Inferior parietal cortex (tissue), 1 donor: ENCODE data around the gene ZNF684.
"Not testable (repeated sequence)": the region's sequence is repeated elsewhere in the genome, so short reads cannot be mapped to it uniquely, and the experiment has no call there.

ENCODE experiments used
- DNase-seq: peaks from one replicate; pipeline ENCODE4 v3.0.0-alpha.2; 2016; ENCODE audit errors: extremely low spot score

ZNF684 gene

DNA sequence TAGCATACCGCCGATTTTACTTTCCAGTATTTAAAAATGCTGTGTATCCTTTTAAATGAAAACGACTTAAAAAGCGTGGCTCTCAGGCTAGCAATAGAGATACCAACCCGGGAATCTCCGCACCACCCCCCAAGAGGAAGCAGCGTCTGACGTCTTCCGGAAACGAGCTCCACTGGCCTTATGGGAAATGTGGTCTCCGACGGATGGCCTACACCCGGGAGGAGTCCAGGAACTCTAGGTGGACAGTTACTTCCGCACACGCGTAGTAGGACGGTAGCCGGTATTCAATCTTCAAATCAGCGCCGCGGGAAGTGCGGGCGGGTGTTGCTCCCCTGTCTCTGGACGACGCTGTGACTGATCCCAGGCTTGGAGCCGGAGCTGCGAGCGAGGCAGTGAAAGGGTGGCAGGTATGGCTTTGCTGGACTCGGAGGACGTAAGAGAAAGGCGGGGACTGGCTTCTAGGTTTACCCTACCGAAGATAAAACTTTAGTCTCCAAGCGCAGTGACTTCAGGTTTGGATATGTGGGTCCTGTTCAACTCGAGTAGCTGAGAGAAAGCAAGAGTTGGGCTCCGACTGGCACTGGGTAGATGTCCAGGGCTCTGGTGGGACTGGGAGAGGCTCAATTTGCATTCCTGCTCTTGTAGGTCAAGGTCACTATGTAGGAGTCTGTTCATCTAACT, at the start of gene ZNF684:
ZNF684 (plus strand) TSS at position 257 of the 681 bp plus-strand sequence. CDS start 1,530 bp downstream, outside the sequence.
- peak; percentile 98 for DNase-seq

DNA sequence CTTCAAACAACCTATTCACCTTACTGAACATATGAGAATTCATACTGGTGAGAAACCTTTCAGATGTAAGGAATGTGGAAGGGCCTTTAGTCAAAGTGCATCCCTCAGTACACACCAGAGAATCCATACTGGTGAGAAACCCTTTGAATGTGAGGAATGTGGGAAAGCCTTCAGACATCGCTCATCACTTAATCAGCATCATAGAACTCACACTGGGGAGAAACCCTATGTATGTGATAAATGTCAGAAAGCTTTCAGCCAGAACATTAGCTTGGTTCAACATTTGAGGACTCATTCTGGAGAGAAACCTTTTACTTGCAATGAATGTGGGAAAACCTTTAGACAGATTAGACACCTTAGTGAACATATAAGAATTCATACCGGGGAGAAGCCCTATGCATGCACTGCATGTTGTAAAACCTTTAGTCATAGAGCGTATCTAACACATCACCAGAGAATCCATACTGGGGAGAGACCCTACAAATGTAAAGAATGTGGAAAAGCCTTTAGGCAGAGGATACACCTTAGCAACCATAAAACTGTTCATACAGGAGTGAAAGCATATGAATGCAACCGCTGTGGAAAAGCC, 36.0 kb upstream of the ZNF684 start:
- no peak for DNase-seq

DNA sequence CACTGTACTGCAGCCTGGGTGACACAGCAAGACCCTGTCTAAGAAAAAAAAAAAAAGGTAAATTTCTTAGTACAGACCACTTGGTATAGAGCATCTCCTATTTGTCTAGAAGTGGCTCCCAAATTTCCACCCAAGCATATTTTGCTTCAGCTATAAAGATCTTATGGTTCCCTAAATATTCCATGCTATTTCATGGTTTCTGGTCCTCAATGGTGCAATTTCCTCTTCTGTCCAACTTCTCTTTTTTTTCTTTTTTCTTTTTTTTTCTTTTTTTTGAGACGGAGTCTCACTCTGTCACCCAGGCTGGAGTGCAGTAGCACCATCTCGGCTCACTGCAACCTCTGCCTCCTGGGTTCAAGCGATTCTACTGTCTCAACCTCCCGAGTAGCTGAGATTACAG, 28.8 kb upstream of the ZNF684 start:
- DNase-seq, result not testable (repeated sequence)

DNA sequence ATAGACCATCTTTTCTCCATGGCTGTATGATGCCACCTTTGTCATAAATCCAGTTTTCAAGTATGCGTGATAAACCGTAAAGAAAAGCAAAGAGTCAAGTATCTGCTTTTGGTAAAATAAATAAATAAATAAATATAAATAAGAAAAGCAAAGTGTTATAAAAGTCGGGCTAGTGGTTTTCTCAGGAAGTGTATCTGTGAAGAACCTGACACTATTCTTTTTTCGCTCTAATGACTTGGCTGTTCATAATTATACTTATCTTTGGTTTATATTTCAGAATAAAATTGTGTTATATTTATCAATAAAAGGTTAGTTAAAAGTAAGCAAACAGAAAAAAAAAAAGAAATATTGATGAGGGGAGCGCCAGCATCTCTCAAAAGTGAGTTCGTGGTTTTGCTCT, 23.5 kb upstream of the ZNF684 start:
- no peak for DNase-seq

DNA sequence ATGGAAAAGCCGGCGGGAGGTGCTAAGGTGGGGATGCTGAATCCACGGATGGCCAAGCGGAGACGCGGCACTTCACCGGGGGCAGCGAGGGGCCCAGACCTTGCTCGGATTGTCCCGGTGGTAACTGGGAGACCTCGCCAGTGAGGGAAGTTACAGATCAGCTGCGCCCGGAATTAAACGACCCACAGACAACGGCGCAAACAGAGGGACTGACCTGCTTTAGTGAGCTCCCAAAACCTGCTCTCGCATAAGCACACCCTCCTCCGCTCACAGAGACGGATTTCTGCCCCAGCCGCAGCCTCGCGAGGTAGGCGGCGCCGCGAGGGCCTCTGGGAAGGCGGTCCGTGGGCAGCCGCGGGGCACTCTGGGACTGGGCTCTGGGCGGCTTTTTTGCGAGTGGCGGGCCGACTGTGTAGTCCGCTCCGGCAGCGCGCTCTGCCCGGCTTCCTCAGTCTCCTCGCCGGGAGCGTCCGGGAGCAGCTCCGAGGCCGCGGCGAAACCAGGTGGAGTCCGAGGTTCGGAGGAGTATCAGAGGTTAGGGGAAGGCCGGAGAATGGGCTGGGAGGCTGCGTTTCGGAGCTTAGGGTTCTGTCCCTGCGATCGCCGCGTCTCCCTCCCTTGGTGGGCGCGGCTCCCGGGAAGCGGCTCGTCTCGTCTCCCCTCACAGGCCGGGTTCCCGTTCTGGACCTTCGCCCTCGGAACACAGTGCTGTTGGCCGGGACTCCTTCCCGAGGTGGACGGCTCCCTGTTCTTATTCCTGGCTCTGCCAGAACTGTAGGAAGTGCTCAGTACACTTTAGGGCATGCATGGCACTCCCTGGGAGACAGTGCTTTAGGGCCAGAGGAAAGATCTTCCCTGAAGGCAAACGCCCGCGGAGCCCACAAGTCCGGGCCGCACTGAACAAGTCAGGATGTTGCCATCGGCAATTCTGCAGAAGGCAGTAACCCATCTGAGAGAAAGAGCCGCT, 22.8 kb upstream of the ZNF684 start, which contains the start of gene EXO5:
EXO5 (plus strand) TSS at position 393 of the 967 bp plus-strand sequence. CDS start 5,778 bp downstream, outside the sequence.
- peak; percentile 73 for DNase-seq

DNA sequence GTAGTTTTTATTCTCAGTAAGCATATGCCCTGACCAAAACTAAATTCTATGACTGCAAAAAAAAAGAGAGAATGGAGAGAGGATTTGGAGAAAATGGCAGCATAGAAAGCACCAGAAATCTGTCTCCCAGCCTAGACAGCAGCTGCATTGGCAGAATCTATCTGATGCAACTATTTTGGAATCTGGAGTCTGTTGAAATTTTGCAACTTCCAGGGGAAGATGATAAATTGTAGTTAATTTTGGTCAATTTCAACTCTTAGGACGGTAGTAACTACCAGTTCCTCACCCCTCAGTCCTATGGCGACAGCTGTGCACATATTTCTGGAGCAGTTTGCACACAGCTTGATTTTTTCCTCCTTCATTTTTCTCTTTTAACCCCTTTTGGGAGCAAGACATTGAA, 11.9 kb upstream of the ZNF684 start:
- DNase-seq, result no peak

DNA sequence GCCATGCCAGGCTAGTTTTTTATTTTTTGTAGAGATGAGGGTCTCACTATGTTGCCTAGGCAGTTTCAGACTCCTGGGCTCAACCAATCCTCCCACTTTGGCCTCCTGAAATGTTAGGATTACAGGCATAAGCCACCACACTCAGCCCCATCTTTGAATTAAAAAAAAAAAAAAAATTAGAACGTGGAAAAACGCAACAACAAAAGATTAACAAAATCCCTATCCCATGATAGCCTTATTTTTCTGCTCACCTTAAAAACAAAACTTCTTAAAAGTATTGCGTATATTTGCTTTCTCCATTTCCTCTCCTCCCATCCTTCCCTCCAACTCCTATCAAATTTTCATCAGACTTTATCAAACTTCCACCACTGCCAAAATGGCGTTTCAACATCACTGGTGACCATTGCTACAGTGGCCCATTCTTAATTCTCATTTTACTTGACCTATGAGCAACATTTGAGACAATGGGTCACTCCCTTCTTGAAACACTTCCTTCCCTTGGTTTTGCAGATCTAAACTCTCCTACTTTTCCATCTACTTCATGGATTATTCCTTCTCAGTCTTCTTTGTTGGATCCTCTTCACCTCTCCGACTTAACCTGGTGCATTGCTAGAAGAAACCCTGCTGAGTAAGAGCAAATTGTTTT, 579 bp upstream of the ZNF684 start:
- DNase-seq, result no peak

DNA sequence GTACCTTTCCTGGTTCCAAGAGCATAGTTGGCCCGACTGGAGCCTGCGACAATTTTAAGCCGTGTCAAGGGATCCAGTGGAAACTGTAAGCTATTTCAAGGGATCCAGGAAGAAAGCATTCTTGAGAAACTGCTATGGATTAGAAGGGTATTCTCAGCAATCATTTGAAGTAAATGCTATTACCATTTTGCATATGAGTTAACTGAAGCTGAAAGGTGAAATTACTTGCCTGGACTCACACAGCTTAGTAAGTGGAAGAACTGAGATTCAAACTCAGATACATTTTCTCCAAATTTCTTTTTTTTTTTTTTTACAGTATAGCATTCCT, 589 bp downstream of the ZNF684 start:
- no peak for DNase-seq

DNA sequence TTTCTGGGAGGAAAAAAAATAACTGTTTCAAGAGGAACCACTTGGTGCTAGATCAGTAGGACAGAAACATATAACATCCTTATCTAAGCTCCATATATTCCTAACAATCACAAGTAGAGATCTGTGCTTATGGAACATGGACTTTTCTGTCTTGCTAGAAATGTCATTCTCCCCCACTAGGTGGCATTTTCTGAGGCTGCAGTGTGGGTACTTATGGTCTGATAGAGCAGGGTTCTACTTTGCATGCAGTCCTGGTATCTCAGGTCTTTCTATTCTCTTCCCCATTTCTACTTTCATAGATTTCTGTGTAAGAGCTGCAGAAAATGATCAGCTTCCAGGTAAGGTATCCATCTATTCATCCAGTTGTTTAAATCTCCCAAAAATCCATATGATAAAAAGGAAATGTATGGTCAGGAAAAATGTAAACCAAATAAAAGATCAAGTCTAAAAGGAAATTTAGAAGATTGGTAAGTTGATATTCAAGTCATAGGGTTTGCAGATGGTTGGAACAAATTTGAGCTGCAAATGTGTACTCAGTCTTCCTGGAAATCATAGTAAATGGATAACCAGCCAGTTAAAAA, 1.5 kb downstream of the ZNF684 start:
- peak; percentile 69 for DNase-seq

DNA sequence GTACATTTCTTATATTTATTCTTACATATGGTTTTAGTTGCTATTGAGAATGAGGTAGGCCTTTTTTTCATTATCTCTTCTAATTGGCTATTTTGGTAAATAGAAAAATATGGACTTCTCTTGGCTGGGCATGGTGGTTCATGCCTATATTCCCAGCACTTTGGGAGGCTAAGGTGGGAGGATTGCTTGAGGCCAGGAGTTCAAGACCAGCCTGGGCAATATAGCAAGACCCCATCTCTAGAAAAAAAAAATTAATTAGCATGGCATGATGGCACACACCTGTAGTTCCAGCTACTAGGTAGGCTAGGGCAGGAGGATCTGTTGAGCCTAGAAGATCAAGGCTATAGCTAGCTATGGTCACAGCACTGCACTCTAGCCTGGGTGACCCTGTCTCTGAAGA, 3.2 kb downstream of the ZNF684 start:
- DNase-seq, result no peak

DNA sequence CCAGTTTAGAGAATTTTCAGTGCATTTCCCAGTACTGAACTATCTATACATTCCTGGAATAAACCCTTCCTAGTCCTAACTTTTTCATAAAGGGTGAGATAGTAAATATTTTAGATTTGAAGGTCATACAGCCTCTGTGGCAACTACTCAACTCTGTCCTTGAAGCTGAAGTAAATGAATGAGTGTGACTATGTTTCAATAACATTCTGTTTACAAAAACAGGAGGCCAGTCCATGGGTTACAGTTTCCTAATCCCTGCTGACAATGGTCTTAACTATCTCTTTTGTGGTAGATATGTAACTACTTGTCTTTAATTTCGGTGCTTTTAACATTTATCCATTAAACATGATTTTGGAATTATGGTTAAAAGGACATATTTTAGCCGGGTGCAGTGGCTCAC, 4.3 kb downstream of the ZNF684 start:
- no peak for DNase-seq

DNA sequence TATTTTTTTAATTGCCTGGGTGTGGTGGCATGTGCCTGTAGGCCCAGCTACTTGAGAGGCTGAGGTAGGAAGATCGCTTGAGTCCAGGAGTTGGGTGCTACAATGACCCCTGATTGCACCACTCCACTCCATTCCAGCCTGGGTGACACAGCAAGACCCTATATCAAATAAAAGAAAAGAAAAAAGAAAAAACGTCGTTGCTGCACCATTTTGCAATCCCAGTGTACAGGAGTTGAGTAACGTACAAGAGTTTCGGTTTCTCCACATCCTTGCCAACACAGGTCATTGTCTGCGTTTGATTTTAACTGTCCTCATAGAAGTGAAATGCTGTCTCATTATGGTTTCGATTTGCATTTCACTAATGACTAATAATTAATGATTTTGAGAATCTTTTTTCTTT, 7.9 kb downstream of the ZNF684 start:
- DNase-seq, result no peak

DNA sequence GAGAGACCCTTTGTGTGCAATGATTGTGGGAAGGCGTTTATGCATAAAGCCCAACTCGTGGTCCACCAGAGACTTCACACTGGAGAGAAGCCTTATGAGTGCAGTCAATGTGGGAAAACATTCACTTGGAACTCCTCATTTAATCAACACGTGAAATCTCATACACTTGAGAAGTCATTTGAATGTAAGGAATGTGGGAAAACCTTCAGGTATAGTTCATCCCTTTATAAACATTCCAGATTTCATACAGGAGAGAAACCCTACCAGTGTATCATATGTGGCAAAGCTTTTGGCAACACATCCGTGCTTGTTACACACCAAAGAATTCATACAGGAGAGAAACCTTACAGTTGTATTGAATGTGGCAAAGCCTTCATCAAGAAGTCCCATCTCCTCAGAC, 15.5 kb downstream of the ZNF684 start:
- DNase-seq, result no peak

DNA sequence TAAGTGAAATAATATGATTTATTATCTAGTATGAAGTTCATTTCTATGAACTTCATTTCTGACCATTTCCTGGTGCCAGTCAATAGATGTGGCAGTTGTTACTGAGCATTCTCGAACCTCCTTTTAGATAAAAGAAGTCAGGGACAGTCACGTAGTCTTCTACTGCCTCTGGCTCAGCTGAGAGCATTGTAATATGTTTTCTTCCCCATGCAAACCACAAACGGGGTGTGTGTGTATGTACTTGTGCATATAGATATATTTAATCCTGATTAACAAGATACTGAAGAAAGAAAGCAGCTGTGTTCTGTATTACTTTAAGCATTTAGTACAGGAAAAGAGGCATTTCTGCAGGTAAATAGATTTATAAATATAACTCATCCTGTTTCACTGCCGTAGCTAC, 21.6 kb downstream of the ZNF684 start:
- no peak for DNase-seq

DNA sequence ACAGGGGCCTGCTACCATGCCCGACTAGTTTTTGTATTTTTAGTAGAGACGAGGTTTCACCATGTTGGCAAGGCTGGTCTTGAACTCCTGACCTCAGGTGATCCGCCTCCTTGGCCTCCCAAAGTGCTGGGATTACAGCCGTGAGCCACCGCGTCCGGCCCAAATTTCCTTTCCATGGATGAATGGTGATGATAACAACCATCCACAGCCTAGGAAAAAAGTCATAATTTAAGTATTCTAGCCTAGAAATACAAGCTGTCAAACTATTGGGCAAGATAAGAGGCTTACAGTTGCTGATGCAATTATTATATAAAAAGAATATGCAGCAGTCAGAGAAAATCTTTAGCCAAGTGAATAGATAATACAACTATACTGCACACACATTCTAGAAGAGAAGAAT, 23.4 kb downstream of the ZNF684 start:
- not testable (repeated sequence) for DNase-seq

DNA sequence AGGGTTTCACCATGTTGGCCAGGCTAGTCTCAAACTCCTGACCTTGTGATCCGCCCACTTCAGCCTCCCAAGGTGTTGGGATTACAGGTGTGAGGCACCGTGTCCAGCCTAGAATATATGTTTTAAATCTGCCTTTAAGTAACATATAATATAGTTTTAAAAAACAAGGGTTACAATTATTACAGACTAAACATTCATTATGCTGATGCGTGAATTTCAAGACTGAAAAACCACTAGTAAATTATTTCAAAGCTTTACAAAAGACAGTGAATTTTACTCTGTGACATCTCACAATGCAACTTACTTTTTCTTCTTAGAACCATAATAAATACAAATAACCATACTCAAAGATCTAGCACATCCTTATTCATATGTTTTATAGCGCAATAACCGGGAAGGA, 24.7 kb downstream of the ZNF684 start:
- DNase-seq, result no peak

DNA sequence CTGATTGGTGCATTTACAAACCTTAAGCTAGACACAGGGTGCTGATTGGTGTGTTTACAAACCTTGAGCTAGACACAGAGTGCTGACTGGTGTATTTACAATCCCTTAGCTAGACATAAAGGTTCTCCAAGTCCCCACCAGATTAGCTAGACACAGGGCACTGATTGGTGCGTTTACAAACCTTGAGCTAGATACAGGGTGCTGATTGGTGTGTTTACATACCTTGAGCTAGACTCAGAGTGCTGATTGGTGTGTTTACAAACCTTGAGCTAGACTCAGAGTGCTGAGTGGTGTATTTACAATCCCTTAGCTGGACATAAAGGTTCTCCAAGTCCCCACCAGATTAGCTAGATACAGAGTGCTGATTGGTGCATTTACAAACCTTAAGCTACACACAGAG, 26.8 kb downstream of the ZNF684 start:
- DNase-seq, result not testable (repeated sequence)

DNA sequence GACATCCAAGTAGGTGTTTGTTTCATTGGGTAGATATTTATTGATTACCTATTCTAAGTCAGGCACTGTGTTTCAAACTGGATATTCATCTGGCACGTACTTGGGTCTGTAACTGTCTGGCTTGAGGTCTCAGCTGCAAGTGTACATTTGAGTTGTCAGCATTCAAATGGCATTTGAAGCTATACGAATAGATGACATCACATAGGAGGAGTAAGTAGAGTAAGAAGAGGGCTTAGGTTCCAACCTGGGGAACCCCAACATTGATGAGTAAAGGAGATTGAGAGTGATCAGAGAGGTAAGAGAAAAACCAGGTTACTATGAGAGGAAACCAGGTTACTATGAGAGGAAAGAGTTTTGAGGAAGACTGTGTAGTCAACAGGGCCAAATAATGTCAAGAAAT, 30.7 kb downstream of the ZNF684 start:
- DNase-seq, result no peak

DNA sequence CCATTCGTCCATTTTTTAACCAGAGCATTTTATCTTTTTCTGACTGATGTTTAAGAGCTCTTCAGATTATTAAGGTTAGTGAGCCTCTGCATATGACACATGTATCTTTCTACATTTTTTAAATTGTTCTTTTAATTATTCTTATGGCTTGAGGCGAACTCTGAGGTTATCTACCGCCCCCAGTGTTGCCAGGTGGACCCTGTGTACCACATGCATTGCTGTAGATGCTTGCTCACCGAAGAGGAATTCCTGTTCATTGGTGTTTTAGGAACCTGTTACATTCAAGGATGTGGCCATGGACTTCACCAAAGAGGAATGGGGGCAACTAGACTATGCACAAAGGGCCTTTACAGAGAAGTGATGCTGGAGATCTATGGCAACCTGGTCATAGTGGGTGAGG, 31.8 kb downstream of the ZNF684 start:
- DNase-seq, result no peak

DNA sequence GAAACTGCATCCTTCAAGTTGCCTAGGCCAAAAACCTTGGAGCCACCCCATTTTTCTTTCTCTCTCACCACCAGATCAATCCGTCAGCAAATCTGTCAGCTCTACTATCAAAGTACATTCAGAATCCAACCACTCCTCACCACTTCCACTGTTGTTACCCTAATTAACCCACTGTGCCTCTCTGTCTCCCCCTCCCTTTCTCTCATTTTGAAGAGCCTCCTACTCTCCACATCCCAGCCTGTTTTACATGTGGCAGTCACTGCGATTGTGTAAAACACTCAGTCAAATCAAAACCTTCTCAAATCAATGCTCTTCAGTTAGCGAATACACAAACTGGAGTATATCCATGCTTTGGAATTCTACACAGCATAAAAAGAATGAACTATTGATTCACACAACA, 33.1 kb downstream of the ZNF684 start:
- DNase-seq, result no peak

DNA sequence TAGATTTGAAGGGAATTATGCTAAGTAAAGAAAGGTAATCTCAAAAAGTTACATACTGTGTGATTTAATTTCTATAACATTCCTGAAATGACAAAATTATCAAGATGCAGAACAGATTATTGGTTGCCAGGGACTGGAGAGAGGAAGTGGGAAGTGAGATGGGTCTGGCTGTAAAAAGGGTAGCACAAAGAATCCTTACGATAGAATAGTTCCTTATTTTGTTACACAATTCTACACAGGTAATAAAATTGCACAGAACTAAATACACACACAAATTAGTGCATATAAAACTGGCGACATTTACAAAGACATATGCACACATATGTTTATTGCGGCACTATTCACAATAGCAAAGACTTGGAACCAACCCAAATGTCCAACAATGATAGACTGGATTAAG, 33.5 kb downstream of the ZNF684 start:
- no peak for DNase-seq

DNA sequence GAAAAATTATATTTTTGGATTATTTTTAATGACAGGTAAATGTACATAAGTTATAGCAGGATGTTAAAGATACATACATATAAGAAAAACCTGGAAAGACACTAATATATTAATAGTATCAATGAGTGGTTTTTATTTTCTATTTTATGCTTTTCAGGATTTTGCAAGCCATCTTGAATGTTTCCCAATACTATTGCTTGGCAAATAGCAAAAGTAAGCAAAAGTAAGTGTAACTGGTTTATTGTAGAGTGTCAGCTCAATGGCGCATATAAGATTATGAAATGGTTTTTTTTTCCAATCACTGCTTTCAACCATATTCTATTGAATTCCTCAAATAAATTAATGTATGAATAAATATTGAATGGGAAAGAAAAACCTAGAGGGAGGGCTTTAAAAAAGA, 36.4 kb downstream of the ZNF684 start:
- DNase-seq, result no peak
